A549 treated with CORT108297 at 1 μM for 4 hours (cell line): ENCODE measurements around the gene DMP1. TPM values are rescaled to one million over a fixed set of nuclear protein-coding genes. Genes with fewer than 3 reads are reported as not detected.

ENCODE experiments used
- total RNA-seq: library from RNA; stranded (reverse); fragments of 200-300 nt; extraction: Qiagen RNA extraction; gene quantifications from 5 replicates; pipeline ENCODE4 v1.2.3, GENCODE V29; 2022

DMP1 gene, protein sequence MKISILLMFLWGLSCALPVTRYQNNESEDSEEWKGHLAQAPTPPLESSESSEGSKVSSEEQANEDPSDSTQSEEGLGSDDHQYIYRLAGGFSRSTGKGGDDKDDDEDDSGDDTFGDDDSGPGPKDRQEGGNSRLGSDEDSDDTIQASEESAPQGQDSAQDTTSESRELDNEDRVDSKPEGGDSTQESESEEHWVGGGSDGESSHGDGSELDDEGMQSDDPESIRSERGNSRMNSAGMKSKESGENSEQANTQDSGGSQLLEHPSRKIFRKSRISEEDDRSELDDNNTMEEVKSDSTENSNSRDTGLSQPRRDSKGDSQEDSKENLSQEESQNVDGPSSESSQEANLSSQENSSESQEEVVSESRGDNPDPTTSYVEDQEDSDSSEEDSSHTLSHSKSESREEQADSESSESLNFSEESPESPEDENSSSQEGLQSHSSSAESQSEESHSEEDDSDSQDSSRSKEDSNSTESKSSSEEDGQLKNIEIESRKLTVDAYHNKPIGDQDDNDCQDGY
- total RNA-seq: not detected in 5 replicates

GRCh38 chr4:87649980-87650379 is at the start of gene DMP1:
Gene DMP1 (plus strand): TSS chr4:87650280. CDS start chr4:87656493, 6,213 bp downstream.

DNA sequence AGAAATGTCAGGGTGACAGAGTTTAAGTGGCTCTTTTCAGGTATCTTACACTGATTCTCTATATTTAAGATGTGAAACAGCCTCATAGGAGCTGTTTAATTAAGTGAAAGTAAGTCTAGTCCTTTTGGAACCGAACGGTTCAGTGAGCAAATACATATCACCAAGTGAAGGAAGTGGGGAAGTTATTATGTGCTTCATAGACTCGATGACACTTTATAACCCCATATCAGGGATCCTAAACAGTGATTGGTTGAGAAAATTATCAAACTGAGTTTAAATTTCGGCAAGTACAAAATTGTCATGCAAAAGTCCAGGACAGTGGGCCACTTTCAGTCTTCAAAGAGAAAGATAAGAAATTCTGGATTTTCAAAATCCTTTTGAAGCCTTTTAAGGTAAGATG is 41.9 kb upstream of the DMP1 start, which contains the start of gene DSPP:
DSPP (plus strand) TSS at position 301 of the 400 bp plus-strand sequence. CDS start 2,380 bp downstream, outside the sequence.

Other genes with a start within 250 kb of the DMP1 start
- 23.0 to 32.9 TPM (median 23.9 TPM) in 5 replicates for gene NUDT9, start 227.7 kb upstream of the DMP1 start, total RNA-seq
- gene SPARCL1, start 120.9 kb upstream of the DMP1 start, total RNA-seq: not detected in 5 replicates
- gene DSPP, start 41.8 kb upstream of the DMP1 start, total RNA-seq: not detected in 5 replicates
- not detected in 5 replicates for gene IBSP, start 149.3 kb downstream of the DMP1 start, total RNA-seq
- not detected in 5 replicates for gene MEPE, start 182.7 kb downstream of the DMP1 start, total RNA-seq